DND-41 (cell line): ENCODE measurements around the gene TSSK6.

Experiments
- ATAC-seq: fragments of 200-7000 bp; cut with Tn5 transposase; 3 replicates; pipeline ENCODE4 v1.9.1; 2021; ENCODE audit warnings: low read depth; ENCODE audit not compliant: insufficient read depth
- DNase-seq: peaks from one replicate; pipeline ENCODE4 v3.0.0-alpha.2; 2020
- H2AFZ ChIP-seq: 2 replicates; pipeline ENCODE4 v1.6.0; 2012; ENCODE audit warnings: low read depth, low read length
- H3K27ac ChIP-seq: 2 replicates; pipeline ENCODE4 v1.5.1; 2012; ENCODE audit warnings: low read length, inconsistent platforms
- H3K27me3 ChIP-seq: fragments of 200-600 bp; sonication (generic); 2 replicates; pipeline ENCODE4 v1.6.0; 2012; ENCODE audit warnings: low read length, mild to moderate bottlenecking, inconsistent platforms; ENCODE audit not compliant: insufficient read depth, poor library complexity
- H3K36me3 ChIP-seq: 2 replicates; pipeline ENCODE4 v1.5.1; 2012; ENCODE audit warnings: low read length, inconsistent platforms; ENCODE audit not compliant: insufficient read depth
- H3K4me1 ChIP-seq: 2 replicates; pipeline ENCODE4 v1.5.1; 2012; ENCODE audit warnings: mild to moderate bottlenecking, low read length; ENCODE audit not compliant: insufficient read depth
- H3K4me2 ChIP-seq: 2 replicates; pipeline ENCODE4 v1.6.0; 2012; ENCODE audit warnings: mild to moderate bottlenecking, moderate library complexity, low read length, inconsistent platforms; ENCODE audit not compliant: insufficient read depth
- H3K4me3 ChIP-seq, 2 experiments: fragments of 200-600 bp in 1 of 2; shearing (Covaris generic) in 1 of 2; 2 replicates each; pipeline ENCODE4 v1.5.1; 2012 to 2016; ENCODE audit warnings: inconsistent platforms in 2 of 2, low read length in 2 of 2, mild to moderate bottlenecking in 2 of 2, low read depth in 1 of 2, moderate library complexity in 1 of 2
- H3K79me2 ChIP-seq: 2 replicates; pipeline ENCODE4 v1.6.0; 2012; ENCODE audit warnings: low read length, inconsistent platforms; ENCODE audit not compliant: insufficient read depth
- H3K9ac ChIP-seq: 2 replicates; pipeline ENCODE4 v1.6.0; 2012; ENCODE audit warnings: low read depth, mild to moderate bottlenecking, inconsistent platforms, low read length, moderate library complexity
- H3K9me3 ChIP-seq: 2 replicates; pipeline ENCODE4 v1.5.1; 2012; ENCODE audit warnings: low read length, moderate library complexity, mild to moderate bottlenecking, inconsistent platforms; ENCODE audit not compliant: insufficient read depth, severe bottlenecking
- H4K20me1 ChIP-seq: 2 replicates; pipeline ENCODE4 v1.6.0; 2012; ENCODE audit warnings: low read length; ENCODE audit not compliant: insufficient read depth
- EZH2 ChIP-seq: IDR thresholded peaks from 3 replicates; pipeline ENCODE4 v1.6.1; 2012; ENCODE audit warnings: borderline replicate concordance, low read depth, mild to moderate bottlenecking, moderate library complexity, low read length, inconsistent platforms; ENCODE audit not compliant: severe bottlenecking
- TF ChIP-seq, protein P1 (sequence below): IDR thresholded peaks from 2 replicates; pipeline ENCODE4 v1.5.1; 2012; ENCODE audit warnings: borderline replicate concordance, low read length, moderate library complexity, mild to moderate bottlenecking; ENCODE audit not compliant: poor library complexity, severe bottlenecking; ENCODE audit errors: extremely low read depth

TSSK6 gene

DNA sequence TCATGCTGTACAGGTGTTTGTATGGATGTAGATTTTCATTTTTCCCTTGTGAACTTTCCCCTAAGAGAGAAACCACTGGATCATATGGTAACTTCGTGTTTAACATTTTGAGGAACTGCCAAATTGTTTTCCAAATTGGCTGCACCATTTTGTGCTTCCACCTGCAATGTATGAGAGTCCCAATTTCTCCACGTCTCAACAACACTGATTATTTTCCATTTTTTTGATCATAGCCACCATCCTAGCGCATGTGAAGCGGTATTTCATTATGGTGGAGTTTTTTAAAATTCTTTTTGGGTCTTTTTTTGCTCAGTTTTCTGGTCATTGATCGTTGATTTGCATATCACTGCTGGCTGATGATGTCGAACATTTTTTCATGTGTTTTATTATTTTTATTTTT is 5.6 kb upstream of the TSSK6 start:
- Histone ChIP-seq H3K9me3 (no peaks in the 10 kb centered on the region), H3K79me2 (peaks cover 98% of the 10 kb centered on the region), H3K4me3 (no peak overlapping the region), H3K4me2 (no peak overlapping the region), H3K27ac (no peak overlapping the region), H4K20me1 (peaks cover 40% of the 10 kb centered on the region), H2AFZ (no peak overlapping the region), H3K9ac (no peak overlapping the region), H3K4me1 (peaks cover 26% of the 10 kb centered on the region), H3K27me3 (no peaks in the 10 kb centered on the region), H3K36me3 (peaks cover 46% of the 10 kb centered on the region)
- ATAC-seq, result no peak
- no peak for DNase-seq
- TF ChIP-seq, protein P1, sequence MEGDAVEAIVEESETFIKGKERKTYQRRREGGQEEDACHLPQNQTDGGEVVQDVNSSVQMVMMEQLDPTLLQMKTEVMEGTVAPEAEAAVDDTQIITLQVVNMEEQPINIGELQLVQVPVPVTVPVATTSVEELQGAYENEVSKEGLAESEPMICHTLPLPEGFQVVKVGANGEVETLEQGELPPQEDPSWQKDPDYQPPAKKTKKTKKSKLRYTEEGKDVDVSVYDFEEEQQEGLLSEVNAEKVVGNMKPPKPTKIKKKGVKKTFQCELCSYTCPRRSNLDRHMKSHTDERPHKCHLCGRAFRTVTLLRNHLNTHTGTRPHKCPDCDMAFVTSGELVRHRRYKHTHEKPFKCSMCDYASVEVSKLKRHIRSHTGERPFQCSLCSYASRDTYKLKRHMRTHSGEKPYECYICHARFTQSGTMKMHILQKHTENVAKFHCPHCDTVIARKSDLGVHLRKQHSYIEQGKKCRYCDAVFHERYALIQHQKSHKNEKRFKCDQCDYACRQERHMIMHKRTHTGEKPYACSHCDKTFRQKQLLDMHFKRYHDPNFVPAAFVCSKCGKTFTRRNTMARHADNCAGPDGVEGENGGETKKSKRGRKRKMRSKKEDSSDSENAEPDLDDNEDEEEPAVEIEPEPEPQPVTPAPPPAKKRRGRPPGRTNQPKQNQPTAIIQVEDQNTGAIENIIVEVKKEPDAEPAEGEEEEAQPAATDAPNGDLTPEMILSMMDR, result no peak
- TF ChIP-seq EZH2, result no peak

DNA sequence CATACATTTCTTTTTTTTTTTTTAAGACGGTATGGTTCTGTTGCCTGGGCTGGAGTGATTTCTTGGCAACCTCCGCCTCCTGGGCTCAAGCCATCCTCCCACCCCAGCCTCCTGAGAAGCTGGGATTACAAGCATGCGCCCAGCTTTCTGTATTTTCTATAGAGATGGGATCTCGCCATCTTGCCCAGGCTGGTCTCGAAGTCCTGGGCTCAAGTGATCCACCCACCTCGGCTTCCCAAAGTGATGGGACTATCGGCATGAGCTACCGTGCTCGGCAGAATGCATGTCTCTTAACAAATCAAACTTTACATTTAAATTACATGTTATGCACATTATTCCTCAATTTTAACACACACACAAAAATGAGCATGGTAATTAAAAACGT is 1.9 kb upstream of the TSSK6 start:
- H3K4me1 ChIP-seq, result peaks cover 35% of the 10 kb centered on the region
- DNase-seq, result no peak
- H3K36me3 ChIP-seq, result peaks cover 31% of the 10 kb centered on the region
- H2AFZ ChIP-seq, result no peak overlapping the region
- H3K27ac ChIP-seq, result peak overlapping the region; percentile 88; the same call in 1 of the 2 replicates
- peaks cover 14% of the 10 kb centered on the region; the same call in 1 of the 2 replicates for H4K20me1 ChIP-seq
- no peak for ATAC-seq
- H3K27me3 ChIP-seq, result no peaks in the 10 kb centered on the region
- H3K4me2 ChIP-seq, result peak overlapping the region; percentile 99
- H3K9ac ChIP-seq, result peak overlapping the region; percentile 82
- H3K9me3 ChIP-seq, result no peaks in the 10 kb centered on the region
- TF ChIP-seq, protein P1, result no peak
- TF ChIP-seq EZH2, result no peak
- peaks cover 75% of the 10 kb centered on the region for H3K79me2 ChIP-seq
- peak overlapping the region; percentile 90 to 99; a peak in 3 of 4 replicates for H3K4me3 ChIP-seq

DNA sequence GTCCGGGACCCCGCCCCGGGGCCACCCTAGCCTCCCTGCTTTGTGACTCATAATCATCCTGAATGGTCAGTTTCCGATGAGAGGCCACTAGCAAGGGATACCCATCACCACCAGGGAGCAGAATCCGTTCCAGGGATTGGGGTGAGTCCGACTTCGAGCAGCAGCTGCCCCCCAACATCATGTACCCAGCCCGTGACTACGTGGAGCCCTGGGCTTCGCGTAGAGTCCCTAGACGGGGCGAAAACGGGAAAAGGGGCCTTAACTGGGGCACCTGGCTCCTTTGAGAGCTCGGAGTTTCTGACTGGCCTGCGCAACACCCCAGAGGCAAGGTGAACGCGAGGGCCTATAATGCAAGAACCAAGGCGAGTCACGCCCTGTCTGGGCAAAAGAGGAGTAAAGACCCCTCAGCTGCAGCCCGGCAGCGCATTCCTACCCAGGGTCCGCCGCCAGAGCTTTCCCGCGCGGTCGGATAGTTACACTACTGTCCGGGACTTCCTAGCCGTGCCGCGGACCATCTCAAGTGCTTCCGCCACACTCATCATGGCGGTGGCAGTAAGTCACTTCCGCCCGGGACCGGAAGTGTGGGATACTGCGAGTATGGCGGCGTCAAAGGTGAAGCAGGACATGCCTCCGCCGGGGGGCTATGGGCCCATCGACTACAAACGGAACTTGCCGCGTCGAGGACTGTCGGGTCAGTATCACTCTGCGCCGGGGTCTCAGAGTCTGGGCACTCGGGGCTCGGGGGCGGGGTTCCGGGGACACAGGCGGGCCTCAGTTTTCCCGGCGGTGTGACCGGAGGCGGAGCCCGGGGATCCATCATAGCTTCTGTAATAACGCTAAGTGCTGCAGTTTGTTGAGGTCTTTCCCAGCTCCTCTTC is 533 bp upstream of the TSSK6 start, which contains the start of gene NDUFA13:
Gene NDUFA13 (plus strand): TSS at position 584 of the 878 bp plus-strand sequence. CDS start 14 bp downstream, at position 598.
- Histone ChIP-seq H3K79me2 (peaks cover 63% of the 10 kb centered on the region), H3K9ac (peak within 1 kb of the TSS; percentile 82), H3K4me2 (peak within 1 kb of the TSS; percentile 99), H4K20me1 (peaks cover 14% of the 10 kb centered on the region; the same call in 1 of the 2 replicates), H3K9me3 (no peaks in the 10 kb centered on the region), H3K27ac (peak within 1 kb of the TSS; percentile 88), H3K4me1 (peaks cover 35% of the 10 kb centered on the region), H3K27me3 (no peaks in the 10 kb centered on the region), H3K4me3 (peak within 1 kb of the TSS; percentile 90 to 99), H3K36me3 (peaks cover 29% of the 10 kb centered on the region), H2AFZ (peak within 1 kb of the TSS; percentile 92)
- ATAC-seq (peak; percentile 90), DNase-seq (peak; percentile 93)
- TF ChIP-seq, protein P1, result no peak
- TF ChIP-seq EZH2, result no peak
